ENCODE data around the gene UBAP1.
"Not testable (repeated sequence)": the region's sequence is repeated elsewhere in the genome, so short reads cannot be mapped to it uniquely, and the experiment has no call there.

The UBAP1 gene

GRCh38 chr9:34224349-34224748 lies 45.5 kb downstream of the UBAP1 start:
- no peak for DNase-seq (ENCODE audit: low read depth, low spot score)

- not testable (repeated sequence) for DNase-seq (ENCODE audit: low read depth, low spot score)
These were observed 47.4 kb downstream of the UBAP1 start for GRCh38 chr9:34226144-34226760.

- DNase-seq (ENCODE audit: low read depth, low spot score) = peak; percentile 33
These were observed 48.6 kb downstream of the UBAP1 start for GRCh38 chr9:34227445-34227844.

- DNase-seq (ENCODE audit: low read depth, low spot score) = no peak
These were observed 51.7 kb downstream of the UBAP1 start for GRCh38 chr9:34230556-34230955.

- DNase-seq (ENCODE audit: low read depth, low spot score) = no peak
These were observed 53.4 kb downstream of the UBAP1 start for GRCh38 chr9:34232201-34232600.

GRCh38 chr9:34233672-34234071 lies 54.8 kb downstream of the UBAP1 start:
- DNase-seq (ENCODE audit: low read depth, low spot score) = no peak

- no peak for DNase-seq (ENCODE audit: low read depth, low spot score)
These were observed 59.0 kb downstream of the UBAP1 start for GRCh38 chr9:34237836-34238235.

GRCh38 chr9:34240006-34240405 lies 61.2 kb downstream of the UBAP1 start:
- no peak for DNase-seq (ENCODE audit: low read depth, low spot score)

GRCh38 chr9:34242830-34243229 lies 64.0 kb downstream of the UBAP1 start:
- peak; percentile 55 for DNase-seq (ENCODE audit: low read depth, low spot score)

GRCh38 chr9:34245212-34245611 lies 66.4 kb downstream of the UBAP1 start:
- not testable (repeated sequence) for DNase-seq (ENCODE audit: low read depth, low spot score)

GRCh38 chr9:34246453-34246852 lies 67.6 kb downstream of the UBAP1 start:
- no peak for DNase-seq (ENCODE audit: low read depth, low spot score)

- not testable (repeated sequence) for DNase-seq (ENCODE audit: low read depth, low spot score)
These were observed 68.9 kb downstream of the UBAP1 start for GRCh38 chr9:34247782-34248181.

GRCh38 chr9:34249274-34249673 lies 70.4 kb downstream of the UBAP1 start:
- no peak for DNase-seq (ENCODE audit: low read depth, low spot score)

GRCh38 chr9:34250721-34251120 lies 71.9 kb downstream of the UBAP1 start:
- DNase-seq (ENCODE audit: low read depth, low spot score) = no peak

- DNase-seq (ENCODE audit: low read depth, low spot score) = peak; percentile 89
These were observed 73.2 kb downstream of the UBAP1 start for GRCh38 chr9:34252016-34252415.

- DNase-seq (ENCODE audit: low read depth, low spot score) = peak; percentile 83
These were observed 74.0 kb downstream of the UBAP1 start for GRCh38 chr9:34252670-34253459.

GRCh38 chr9:34253460-34253837 lies 74.6 kb downstream of the UBAP1 start:
- peak; percentile 74 for DNase-seq (ENCODE audit: low read depth, low spot score)

- peak; percentile 78 for DNase-seq (ENCODE audit: low read depth, low spot score)
These were observed 75.5 kb downstream of the UBAP1 start for GRCh38 chr9:34254141-34254913.

- peak; percentile 39 for DNase-seq (ENCODE audit: low read depth, low spot score)
These were observed 76.4 kb downstream of the UBAP1 start for GRCh38 chr9:34254966-34255825.

- DNase-seq (ENCODE audit: low read depth, low spot score) = no peak
These were observed 77.3 kb downstream of the UBAP1 start for GRCh38 chr9:34256104-34256503.

- DNase-seq (ENCODE audit: low read depth, low spot score) = no peak
These were observed 78.2 kb downstream of the UBAP1 start for GRCh38 chr9:34256987-34257585.

Measured in astrocyte of the hippocampus (primary cell).